OCI-LY3 (cell line): ENCODE data around the gene B3GALNT2.
A peak's percentile ranks its signal among the peaks of the same experiment; 100 is the strongest.

Experiments
- H2AFZ ChIP-seq: fragments of 200-600, 300-600 bp; shearing (Covaris generic); 2 replicates; pipeline ENCODE4 v1.6.0; 2014; ENCODE audit warnings: antibody characterized with exemption, low read depth, low read length
- H3K27ac ChIP-seq: fragments of 200-600, 300-600 bp; sonication (generic); 2 replicates; pipeline ENCODE4 v1.5.1; 2014; ENCODE audit warnings: mild to moderate bottlenecking, low read length, moderate library complexity, mixed read lengths
- H3K27me3 ChIP-seq: fragments of 200-600, 300-600 bp; sonication (generic); 2 replicates; pipeline ENCODE4 v1.6.1; 2014; ENCODE audit warnings: low read depth, low read length, mixed read lengths
- H3K36me3 ChIP-seq: fragments of 200-600, 300-600 bp; sonication (generic); replicated peaks from 2 replicates; pipeline ENCODE3; 2014; ENCODE audit warnings: low read depth, low read length, mixed read lengths
- H3K4me1 ChIP-seq: fragments of 300-600, 200-600 bp; sonication (generic); 2 replicates; pipeline ENCODE4 v1.6.1; 2014; ENCODE audit warnings: low read length, mixed read lengths
- H3K4me2 ChIP-seq: fragments of 200-600, 300-600 bp; sonication (generic); 2 replicates; pipeline ENCODE4 v1.6.1; 2014; ENCODE audit warnings: low read length, mixed read lengths
- H3K4me3 ChIP-seq: fragments of 300-600, 200-600 bp; sonication (generic); 2 replicates; pipeline ENCODE4 v1.5.1; 2014; ENCODE audit warnings: antibody characterized with exemption, mild to moderate bottlenecking, low read length, moderate library complexity
- H3K79me2 ChIP-seq: fragments of 300-600, 200-600 bp; shearing (Covaris generic); 2 replicates; pipeline ENCODE4 v1.6.1; 2014; ENCODE audit warnings: mild to moderate bottlenecking, low read length, mixed read lengths
- H3K9ac ChIP-seq: fragments of 300-600, 200-600 bp; shearing (Covaris generic); 2 replicates; pipeline ENCODE4 v1.6.0; 2014; ENCODE audit warnings: mild to moderate bottlenecking, low read length, moderate library complexity
- H3K9me3 ChIP-seq: fragments of 200-600, 300-600 bp; shearing (Covaris generic); 2 replicates; pipeline ENCODE4 v1.6.1; 2014; ENCODE audit warnings: low read length, mixed read lengths; ENCODE audit not compliant: insufficient read depth
- H4K20me1 ChIP-seq: fragments of 200-600, 300-600 bp; sonication (generic); 2 replicates; pipeline ENCODE4 v1.6.1; 2016; ENCODE audit warnings: low read length, mixed read lengths; ENCODE audit not compliant: insufficient read depth
- CTCF ChIP-seq: fragments of 200-600, 300-600 bp; sonication (generic); IDR thresholded peaks from 2 replicates; pipeline ENCODE4 v1.5.1; 2014; ENCODE audit warnings: antibody characterized with exemption, low read length, low read depth
- EZH2phosphoT487 ChIP-seq: fragments of 200-600 bp; shearing (Covaris generic); IDR thresholded peaks from 2 replicates; pipeline ENCODE4 v1.6.1; 2018; ENCODE audit warnings: antibody characterized with exemption, mixed run types, low read depth

Gene B3GALNT2

GRCh38 chr1:235504494-235505222, 406 bp upstream of the B3GALNT2 start:
- Histone ChIP-seq H3K9ac (peak overlapping the region; percentile 86), H2AFZ (peak overlapping the region; percentile 94), H3K9me3 (no peaks in the 10 kb centered on the region), H3K79me2 (peaks cover 46% of the 10 kb centered on the region), H3K4me3 (peak overlapping the region; percentile 87), H3K4me2 (peak overlapping the region; percentile 63), H3K4me1 (peaks cover 19% of the 10 kb centered on the region), H3K27ac (peak overlapping the region; percentile 84), H4K20me1 (peaks cover 12% of the 10 kb centered on the region), H3K27me3 (no peaks in the 10 kb centered on the region), H3K36me3 (no peaks in the 10 kb centered on the region)
- TF ChIP-seq EZH2phosphoT487 (no peak), CTCF (peak; percentile 81)

GRCh38 chr1:235503403-235504121, 690 bp downstream of the B3GALNT2 start:
- peak overlapping the region; percentile 64 for H2AFZ ChIP-seq

GRCh38 chr1:235502601-235503402, 1.4 kb downstream of the B3GALNT2 start:
- Histone ChIP-seq H3K79me2 (peaks cover 62% of the 10 kb centered on the region), H3K27ac (no peak overlapping the region), H2AFZ (peak overlapping the region; percentile 64; the same call in 1 of the 2 replicates)

More at GRCh38 chr1:235503403-235504121, 690 bp downstream of the B3GALNT2 start:
- no peaks in the 10 kb centered on the region for H3K27me3 ChIP-seq
- TF ChIP-seq EZH2phosphoT487 (no peak), CTCF (no peak)
- H3K9ac ChIP-seq: peak overlapping the region; percentile 79
- H3K79me2 ChIP-seq: peaks cover 56% of the 10 kb centered on the region
- H3K9me3 ChIP-seq: no peaks in the 10 kb centered on the region
- H3K4me1 ChIP-seq: peaks cover 19% of the 10 kb centered on the region
- no peaks in the 10 kb centered on the region for H3K36me3 ChIP-seq
- H3K4me3 ChIP-seq: peak overlapping the region; percentile 87
- peak overlapping the region; percentile 87 for H3K4me2 ChIP-seq
- H3K27ac ChIP-seq: peak overlapping the region; percentile 54
- peaks cover 12% of the 10 kb centered on the region for H4K20me1 ChIP-seq

More at GRCh38 chr1:235502601-235503402, 1.4 kb downstream of the B3GALNT2 start:
- H3K27me3 ChIP-seq: no peaks in the 10 kb centered on the region
- no peaks in the 10 kb centered on the region for H3K36me3 ChIP-seq
- H3K4me3 ChIP-seq: peak overlapping the region; percentile 87
- peak overlapping the region; percentile 79 for H3K9ac ChIP-seq
- TF ChIP-seq EZH2phosphoT487 (no peak), CTCF (no peak)
- peaks cover 17% of the 10 kb centered on the region for H4K20me1 ChIP-seq
- H3K9me3 ChIP-seq: no peaks in the 10 kb centered on the region
- H3K4me2 ChIP-seq: peak overlapping the region; percentile 87
- H3K4me1 ChIP-seq: peaks cover 19% of the 10 kb centered on the region
